ENCODE data around the gene NDUFB5.

Gene NDUFB5

DNA sequence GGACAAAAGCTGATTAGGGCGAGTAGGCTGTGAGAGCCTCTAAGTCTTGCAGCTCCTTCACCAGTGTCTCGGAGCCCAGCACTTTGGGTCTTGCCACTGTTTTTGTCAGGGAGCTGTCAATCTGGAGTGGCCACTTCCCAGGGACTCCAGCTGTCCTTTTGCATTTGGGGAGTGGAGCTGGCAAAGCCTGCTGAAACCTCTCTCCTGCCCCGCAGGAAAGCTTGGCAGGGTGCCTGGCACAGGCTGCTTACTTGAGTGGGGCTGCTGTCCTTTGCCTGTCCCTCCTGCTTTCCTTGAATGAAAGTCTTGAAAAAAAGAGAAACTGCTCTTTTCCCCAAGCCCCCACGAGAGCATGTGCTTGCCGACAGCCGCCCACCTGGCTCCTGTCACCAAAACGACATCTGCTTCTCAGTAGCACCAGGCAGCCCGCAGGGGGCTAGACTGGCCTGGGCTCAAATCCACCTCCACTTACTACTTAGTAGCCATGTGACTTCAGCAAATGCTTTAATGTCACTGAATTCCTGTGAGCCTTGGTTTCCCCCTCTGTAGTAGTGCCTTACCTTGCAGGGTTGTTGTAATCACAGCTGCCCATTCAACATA lies 61.9 kb downstream of the NDUFB5 start:
- POLR2A ChIA-PET, result no interaction called here
- no peaks in the 10 kb centered on the region for H3K36me3 ChIP-seq (ENCODE audit: control insufficient read depth in 2 of 2, insufficient read depth in 1 of 2, low read length in 2 of 2)
- TF ChIP-seq ZNF544 (tag by site-specific recombination; IDR thresholded peaks at IDR 0.05) (no peak), EGR2 (tag by site-specific recombination; IDR thresholded peaks at IDR 0.05; ENCODE audit: low read depth) (0 out of 2 replicates have a peak, but pooled peaks have one; percentile 5), ZNF341 (tag by site-specific recombination; IDR thresholded peaks at IDR 0.05; ENCODE audit: low read depth) (peak; percentile 78), ZNF747 (tag by site-specific recombination; IDR thresholded peaks at IDR 0.05) (no peak), ZNF239 (tag by site-specific recombination; IDR thresholded peaks at IDR 0.05) (no peak), ZNF629 (tag by site-specific recombination; IDR thresholded peaks at IDR 0.05) (no peak), ZNF664 (tag by site-specific recombination; IDR thresholded peaks at IDR 0.05) (no peak), YY2 (tag by site-specific recombination; IDR thresholded peaks at IDR 0.05) (no peak), ZNF155 (tag by site-specific recombination; IDR thresholded peaks at IDR 0.05) (no peak), ZNF214 (tag by site-specific recombination; IDR thresholded peaks at IDR 0.05; ENCODE audit: borderline replicate concordance) (no peak), SALL2 (tag by site-specific recombination; IDR thresholded peaks at IDR 0.05; ENCODE audit: borderline replicate concordance) (no peak), ZIC2 (tag by site-specific recombination; IDR thresholded peaks at IDR 0.05) (peak; percentile 65), PRDM1 (tag by site-specific recombination; IDR thresholded peaks at IDR 0.05) (peak; percentile 48; the same call in 1 of the 2 replicates), FEZF1 (tag by site-specific recombination; IDR thresholded peaks at IDR 0.05) (peak; percentile 55), ZNF2 (tag by site-specific recombination; IDR thresholded peaks at IDR 0.05) (no peak), ZNF677 (tag by site-specific recombination; IDR thresholded peaks at IDR 0.05) (no peak), KLF1 (tag by site-specific recombination; IDR thresholded peaks at IDR 0.05) (no peak), ZFHX2 (tag by site-specific recombination; conservative IDR thresholded peaks at IDR 0.05) (peak; percentile 43)
- TF ChIP-seq, protein P1, sequence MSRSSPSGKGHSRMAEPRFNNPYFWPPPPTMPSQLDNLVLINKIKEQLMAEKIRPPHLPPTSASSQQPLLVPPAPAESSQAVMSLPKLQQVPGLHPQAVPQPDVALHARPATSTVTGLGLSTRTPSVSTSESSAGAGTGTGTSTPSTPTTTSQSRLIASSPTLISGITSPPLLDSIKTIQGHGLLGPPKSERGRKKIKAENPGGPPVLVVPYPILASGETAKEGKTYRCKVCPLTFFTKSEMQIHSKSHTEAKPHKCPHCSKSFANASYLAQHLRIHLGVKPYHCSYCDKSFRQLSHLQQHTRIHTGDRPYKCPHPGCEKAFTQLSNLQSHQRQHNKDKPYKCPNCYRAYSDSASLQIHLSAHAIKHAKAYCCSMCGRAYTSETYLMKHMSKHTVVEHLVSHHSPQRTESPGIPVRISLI (tag by site-specific recombination; IDR thresholded peaks at IDR 0.05), result no peak
- TF ChIP-seq, protein P2, sequence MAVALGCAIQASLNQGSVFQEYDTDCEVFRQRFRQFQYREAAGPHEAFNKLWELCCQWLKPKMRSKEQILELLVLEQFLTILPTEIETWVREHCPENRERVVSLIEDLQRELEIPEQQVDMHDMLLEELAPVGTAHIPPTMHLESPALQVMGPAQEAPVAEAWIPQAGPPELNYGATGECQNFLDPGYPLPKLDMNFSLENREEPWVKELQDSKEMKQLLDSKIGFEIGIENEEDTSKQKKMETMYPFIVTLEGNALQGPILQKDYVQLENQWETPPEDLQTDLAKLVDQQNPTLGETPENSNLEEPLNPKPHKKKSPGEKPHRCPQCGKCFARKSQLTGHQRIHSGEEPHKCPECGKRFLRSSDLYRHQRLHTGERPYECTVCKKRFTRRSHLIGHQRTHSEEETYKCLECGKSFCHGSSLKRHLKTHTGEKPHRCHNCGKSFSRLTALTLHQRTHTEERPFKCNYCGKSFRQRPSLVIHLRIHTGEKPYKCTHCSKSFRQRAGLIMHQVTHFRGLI (tag by site-specific recombination; IDR thresholded peaks at IDR 0.05), result no peak
- TF ChIP-seq, protein P3, sequence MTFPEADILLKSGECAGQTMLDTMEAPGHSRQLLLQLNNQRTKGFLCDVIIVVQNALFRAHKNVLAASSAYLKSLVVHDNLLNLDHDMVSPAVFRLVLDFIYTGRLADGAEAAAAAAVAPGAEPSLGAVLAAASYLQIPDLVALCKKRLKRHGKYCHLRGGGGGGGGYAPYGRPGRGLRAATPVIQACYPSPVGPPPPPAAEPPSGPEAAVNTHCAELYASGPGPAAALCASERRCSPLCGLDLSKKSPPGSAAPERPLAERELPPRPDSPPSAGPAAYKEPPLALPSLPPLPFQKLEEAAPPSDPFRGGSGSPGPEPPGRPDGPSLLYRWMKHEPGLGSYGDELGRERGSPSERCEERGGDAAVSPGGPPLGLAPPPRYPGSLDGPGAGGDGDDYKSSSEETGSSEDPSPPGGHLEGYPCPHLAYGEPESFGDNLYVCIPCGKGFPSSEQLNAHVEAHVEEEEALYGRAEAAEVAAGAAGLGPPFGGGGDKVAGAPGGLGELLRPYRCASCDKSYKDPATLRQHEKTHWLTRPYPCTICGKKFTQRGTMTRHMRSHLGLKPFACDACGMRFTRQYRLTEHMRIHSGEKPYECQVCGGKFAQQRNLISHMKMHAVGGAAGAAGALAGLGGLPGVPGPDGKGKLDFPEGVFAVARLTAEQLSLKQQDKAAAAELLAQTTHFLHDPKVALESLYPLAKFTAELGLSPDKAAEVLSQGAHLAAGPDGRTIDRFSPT (tag by site-specific recombination; IDR thresholded peaks at IDR 0.05), result no peak
- TF ChIP-seq, protein P4, sequence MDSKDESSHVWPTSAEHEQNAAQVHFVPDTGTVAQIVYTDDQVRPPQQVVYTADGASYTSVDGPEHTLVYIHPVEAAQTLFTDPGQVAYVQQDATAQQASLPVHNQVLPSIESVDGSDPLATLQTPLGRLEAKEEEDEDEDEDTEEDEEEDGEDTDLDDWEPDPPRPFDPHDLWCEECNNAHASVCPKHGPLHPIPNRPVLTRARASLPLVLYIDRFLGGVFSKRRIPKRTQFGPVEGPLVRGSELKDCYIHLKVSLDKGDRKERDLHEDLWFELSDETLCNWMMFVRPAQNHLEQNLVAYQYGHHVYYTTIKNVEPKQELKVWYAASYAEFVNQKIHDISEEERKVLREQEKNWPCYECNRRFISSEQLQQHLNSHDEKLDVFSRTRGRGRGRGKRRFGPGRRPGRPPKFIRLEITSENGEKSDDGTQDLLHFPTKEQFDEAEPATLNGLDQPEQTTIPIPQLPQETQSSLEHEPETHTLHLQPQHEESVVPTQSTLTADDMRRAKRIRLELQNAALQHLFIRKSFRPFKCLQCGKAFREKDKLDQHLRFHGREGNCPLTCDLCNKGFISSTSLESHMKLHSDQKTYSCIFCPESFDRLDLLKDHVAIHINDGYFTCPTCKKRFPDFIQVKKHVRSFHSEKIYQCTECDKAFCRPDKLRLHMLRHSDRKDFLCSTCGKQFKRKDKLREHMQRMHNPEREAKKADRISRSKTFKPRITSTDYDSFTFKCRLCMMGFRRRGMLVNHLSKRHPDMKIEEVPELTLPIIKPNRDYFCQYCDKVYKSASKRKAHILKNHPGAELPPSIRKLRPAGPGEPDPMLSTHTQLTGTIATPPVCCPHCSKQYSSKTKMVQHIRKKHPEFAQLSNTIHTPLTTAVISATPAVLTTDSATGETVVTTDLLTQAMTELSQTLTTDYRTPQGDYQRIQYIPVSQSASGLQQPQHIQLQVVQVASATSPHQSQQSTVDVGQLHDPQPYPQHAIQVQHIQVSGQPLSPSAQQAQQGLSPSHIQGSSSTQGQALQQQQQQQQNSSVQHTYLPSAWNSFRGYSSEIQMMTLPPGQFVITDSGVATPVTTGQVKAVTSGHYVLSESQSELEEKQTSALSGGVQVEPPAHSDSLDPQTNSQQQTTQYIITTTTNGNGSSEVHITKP (tag by site-specific recombination; IDR thresholded peaks at IDR 0.05), result no peak
- TF ChIP-seq, protein P5, sequence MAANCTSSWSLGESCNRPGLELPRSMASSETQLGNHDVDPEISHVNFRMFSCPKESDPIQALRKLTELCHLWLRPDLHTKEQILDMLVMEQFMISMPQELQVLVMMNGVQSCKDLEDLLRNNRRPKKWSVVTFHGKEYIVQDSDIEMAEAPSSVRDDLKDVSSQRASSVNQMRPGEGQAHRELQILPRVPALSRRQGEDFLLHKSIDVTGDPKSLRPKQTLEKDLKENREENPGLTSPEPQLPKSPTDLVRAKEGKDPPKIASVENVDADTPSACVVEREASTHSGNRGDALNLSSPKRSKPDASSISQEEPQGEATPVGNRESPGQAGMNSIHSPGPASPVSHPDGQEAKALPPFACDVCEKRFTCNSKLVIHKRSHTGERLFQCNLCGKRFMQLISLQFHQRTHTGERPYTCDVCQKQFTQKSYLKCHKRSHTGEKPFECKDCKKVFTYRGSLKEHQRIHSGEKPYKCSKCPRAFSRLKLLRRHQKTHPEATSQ (tag by site-specific recombination; IDR thresholded peaks at IDR 0.05), result no peak
- TF ChIP-seq, protein P6, sequence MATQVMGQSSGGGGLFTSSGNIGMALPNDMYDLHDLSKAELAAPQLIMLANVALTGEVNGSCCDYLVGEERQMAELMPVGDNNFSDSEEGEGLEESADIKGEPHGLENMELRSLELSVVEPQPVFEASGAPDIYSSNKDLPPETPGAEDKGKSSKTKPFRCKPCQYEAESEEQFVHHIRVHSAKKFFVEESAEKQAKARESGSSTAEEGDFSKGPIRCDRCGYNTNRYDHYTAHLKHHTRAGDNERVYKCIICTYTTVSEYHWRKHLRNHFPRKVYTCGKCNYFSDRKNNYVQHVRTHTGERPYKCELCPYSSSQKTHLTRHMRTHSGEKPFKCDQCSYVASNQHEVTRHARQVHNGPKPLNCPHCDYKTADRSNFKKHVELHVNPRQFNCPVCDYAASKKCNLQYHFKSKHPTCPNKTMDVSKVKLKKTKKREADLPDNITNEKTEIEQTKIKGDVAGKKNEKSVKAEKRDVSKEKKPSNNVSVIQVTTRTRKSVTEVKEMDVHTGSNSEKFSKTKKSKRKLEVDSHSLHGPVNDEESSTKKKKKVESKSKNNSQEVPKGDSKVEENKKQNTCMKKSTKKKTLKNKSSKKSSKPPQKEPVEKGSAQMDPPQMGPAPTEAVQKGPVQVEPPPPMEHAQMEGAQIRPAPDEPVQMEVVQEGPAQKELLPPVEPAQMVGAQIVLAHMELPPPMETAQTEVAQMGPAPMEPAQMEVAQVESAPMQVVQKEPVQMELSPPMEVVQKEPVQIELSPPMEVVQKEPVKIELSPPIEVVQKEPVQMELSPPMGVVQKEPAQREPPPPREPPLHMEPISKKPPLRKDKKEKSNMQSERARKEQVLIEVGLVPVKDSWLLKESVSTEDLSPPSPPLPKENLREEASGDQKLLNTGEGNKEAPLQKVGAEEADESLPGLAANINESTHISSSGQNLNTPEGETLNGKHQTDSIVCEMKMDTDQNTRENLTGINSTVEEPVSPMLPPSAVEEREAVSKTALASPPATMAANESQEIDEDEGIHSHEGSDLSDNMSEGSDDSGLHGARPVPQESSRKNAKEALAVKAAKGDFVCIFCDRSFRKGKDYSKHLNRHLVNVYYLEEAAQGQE (tag by site-specific recombination; IDR thresholded peaks at IDR 0.05), result no peak

More for the DNA sequence above, 61.9 kb downstream of the NDUFB5 start:
- Histone ChIP-seq H3K4me1 (ENCODE audit: control insufficient read depth, insufficient read depth, low read length) (no peaks in the 10 kb centered on the region; the same call in 1 of the 2 replicates), H3K9me3 (ENCODE audit: control insufficient read depth, insufficient read depth, low read depth, low read length) (no peaks in the 10 kb centered on the region), H3K4me3 (ENCODE audit: low read depth, low read length) (no peak overlapping the region), H3K27ac (ENCODE audit: extremely low read depth, low read depth, low read length) (no peak overlapping the region)
- CTCF ChIA-PET, result no interaction called here

All from HEK293 (cell line).